Glutamatergic neuron (in vitro differentiated cells): ENCODE results near the gene EPHA5. TPM values are rescaled to one million over a fixed set of nuclear protein-coding genes. Genes with fewer than 3 reads are reported as not detected.
"Not testable (repeated sequence)": the region's sequence is repeated elsewhere in the genome, so short reads cannot be mapped to it uniquely, and the experiment has no call there.

ENCODE experiments used
- DNase-seq: peaks from one replicate; pipeline ENCODE4 v3.0.0; 2022
- H3K27ac Mint-ChIP-seq: one replicate; pipeline ENCODE4 v1.8.0; 2020; ENCODE audit warnings: mild to moderate bottlenecking, mixed read lengths, inconsistent platforms; ENCODE audit not compliant: unreplicated experiment
- H3K27me3 Mint-ChIP-seq: one replicate; pipeline ENCODE4 v1.8.0; 2020; ENCODE audit warnings: mild to moderate bottlenecking, moderate library complexity, mixed read lengths, inconsistent platforms; ENCODE audit not compliant: unreplicated experiment
- H3K36me3 Mint-ChIP-seq: one replicate; pipeline ENCODE4 v1.8.0; 2020; ENCODE audit warnings: mild to moderate bottlenecking, mixed read lengths, inconsistent platforms; ENCODE audit not compliant: unreplicated experiment
- H3K4me1 Mint-ChIP-seq: one replicate; pipeline ENCODE4 v1.8.0; 2020; ENCODE audit warnings: mild to moderate bottlenecking, low read depth, mixed read lengths, inconsistent platforms; ENCODE audit not compliant: unreplicated experiment
- H3K4me3 Mint-ChIP-seq: one replicate; pipeline ENCODE4 v1.8.0; 2020; ENCODE audit warnings: mild to moderate bottlenecking, mixed read lengths, inconsistent platforms; ENCODE audit not compliant: unreplicated experiment
- H3K9me3 Mint-ChIP-seq: one replicate; pipeline ENCODE4 v1.8.0; 2020; ENCODE audit warnings: mild to moderate bottlenecking, moderate library complexity, mixed read lengths, inconsistent platforms; ENCODE audit not compliant: unreplicated experiment
- CTCF ChIP-seq: fragments of 200-600 bp; sonication (generic); IDR thresholded peaks from one replicate; pipeline ENCODE4 v1.5.0; 2021; ENCODE audit not compliant: partially characterized antibody, unreplicated experiment
- total RNA-seq: library from RNA; stranded (reverse); fragmentation: NEBNext Ultra II Directional; extraction: Animal tissue kit (Norgen Biotek cat#: 25700); gene quantifications from one replicate; pipeline ENCODE4 v1.2.1, GENCODE V29; 2021; ENCODE audit not compliant: unreplicated experiment

The EPHA5 gene
- total RNA-seq, 1 donor from 2014 or later, result 108 TPM

- Mint-ChIP-seq H3K36me3 (no peaks in the 10 kb centered on the region), H3K4me1 (no peaks in the 10 kb centered on the region), H3K4me3 (no peak overlapping the region), H3K27ac (no peak overlapping the region), H3K9me3 (no peaks in the 10 kb centered on the region), H3K27me3 (no peaks in the 10 kb centered on the region)
- TF ChIP-seq CTCF, result no peak
- DNase-seq, result no peak
Measured at GRCh38 chr4:65311120-65311519, 359.2 kb downstream of the EPHA5 start.

GRCh38 chr4:65310586-65310985 is 359.7 kb downstream of the EPHA5 start:
- Mint-ChIP-seq H3K27ac (no peak overlapping the region), H3K27me3 (no peaks in the 10 kb centered on the region), H3K4me1 (no peaks in the 10 kb centered on the region), H3K4me3 (no peak overlapping the region), H3K36me3 (no peaks in the 10 kb centered on the region), H3K9me3 (no peaks in the 10 kb centered on the region)
- DNase-seq, result no peak
- no peak for TF ChIP-seq CTCF

GRCh38 chr4:65308626-65309025 is 361.7 kb downstream of the EPHA5 start:
- not testable (repeated sequence) for H3K4me1 Mint-ChIP-seq, H3K27ac Mint-ChIP-seq, H3K4me3 Mint-ChIP-seq, DNase-seq, H3K27me3 Mint-ChIP-seq, H3K36me3 Mint-ChIP-seq, H3K9me3 Mint-ChIP-seq

- Mint-ChIP-seq H3K4me1 (peaks cover 3% of the 10 kb centered on the region), H3K36me3 (no peaks in the 10 kb centered on the region), H3K27me3 (no peaks in the 10 kb centered on the region), H3K4me3 (no peak overlapping the region), H3K27ac (no peak overlapping the region), H3K9me3 (no peaks in the 10 kb centered on the region)
- no peak for DNase-seq
- no peak for TF ChIP-seq CTCF
Measured at GRCh38 chr4:65302145-65302544, 368.1 kb downstream of the EPHA5 start.

GRCh38 chr4:65296246-65296645 is 374.0 kb downstream of the EPHA5 start:
- H3K36me3 Mint-ChIP-seq, result no peaks in the 10 kb centered on the region
- peaks cover 1% of the 10 kb centered on the region for H3K9me3 Mint-ChIP-seq
- no peaks in the 10 kb centered on the region for H3K4me1 Mint-ChIP-seq
- H3K27ac Mint-ChIP-seq, result no peak overlapping the region
- no peaks in the 10 kb centered on the region for H3K27me3 Mint-ChIP-seq
- no peak for TF ChIP-seq CTCF
- no peak for DNase-seq
- no peak overlapping the region for H3K4me3 Mint-ChIP-seq

- no peaks in the 10 kb centered on the region for H3K4me1 Mint-ChIP-seq
- H3K27ac Mint-ChIP-seq, result no peak overlapping the region
- no peak for TF ChIP-seq CTCF
- peaks cover 7% of the 10 kb centered on the region for H3K9me3 Mint-ChIP-seq
- H3K36me3 Mint-ChIP-seq, result peaks cover 6% of the 10 kb centered on the region
- no peak overlapping the region for H3K4me3 Mint-ChIP-seq
- H3K27me3 Mint-ChIP-seq, result no peaks in the 10 kb centered on the region
- DNase-seq, result no peak
Measured at GRCh38 chr4:65287071-65287470, 383.2 kb downstream of the EPHA5 start.
